Neural cell (in vitro differentiated cells): ENCODE measurements around the gene EOGT.

Experiments
- EP300 ChIP-seq: fragments of 450-650 bp; conservative IDR thresholded peaks from 2 replicates; pipeline ENCODE4 v1.6.1; 2014; ENCODE audit warnings: antibody characterized with exemption, mild to moderate bottlenecking, moderate library complexity; ENCODE audit not compliant: poor library complexity, severe bottlenecking
- EZH2 ChIP-seq: fragments of 200-600, 300-800 bp; shearing (Covaris generic), sonication (generic); IDR thresholded peaks from 2 replicates; pipeline ENCODE4 v1.6.1; 2014; ENCODE audit warnings: antibody characterized with exemption, low read length, borderline replicate concordance, mild to moderate bottlenecking; ENCODE audit not compliant: insufficient read depth, poor library complexity, severe bottlenecking
- MXI1 ChIP-seq: fragments of 450-650 bp; conservative IDR thresholded peaks from 2 replicates; pipeline ENCODE4 v1.6.1; 2014; ENCODE audit warnings: antibody characterized with exemption, mild to moderate bottlenecking; ENCODE audit not compliant: poor library complexity, severe bottlenecking
- POLR2AphosphoS5 ChIP-seq: IDR thresholded peaks from 2 replicates; pipeline ENCODE4 v1.6.1; 2012
- RAD21 ChIP-seq: fragments of 450-650 bp; conservative IDR thresholded peaks from 2 replicates; pipeline ENCODE4 v1.6.1; 2014; ENCODE audit warnings: antibody characterized with exemption, mild to moderate bottlenecking, moderate library complexity
- REST ChIP-seq: IDR thresholded peaks from 2 replicates; pipeline ENCODE4 v1.6.1; 2012; ENCODE audit warnings: borderline replicate concordance
- SMC3 ChIP-seq: fragments of 450-650 bp; conservative IDR thresholded peaks from 2 replicates; pipeline ENCODE4 v1.6.1; 2014; ENCODE audit warnings: antibody characterized with exemption, mild to moderate bottlenecking, moderate library complexity; ENCODE audit not compliant: poor library complexity
- TAF1 ChIP-seq: IDR thresholded peaks from 2 replicates; pipeline ENCODE4 v1.6.1; 2012; ENCODE audit warnings: low read depth
- TF ChIP-seq, protein P1 (sequence below): fragments of 450-650 bp; IDR thresholded peaks from 2 replicates; pipeline ENCODE4 v1.5.1; 2014; ENCODE audit warnings: antibody characterized with exemption, mild to moderate bottlenecking, moderate library complexity; ENCODE audit not compliant: poor library complexity, severe bottlenecking

GRCh38 chr3:69051756-69052471, 38.4 kb upstream of the EOGT start, which contains the start of gene TMF1:
- TF ChIP-seq, protein P1, sequence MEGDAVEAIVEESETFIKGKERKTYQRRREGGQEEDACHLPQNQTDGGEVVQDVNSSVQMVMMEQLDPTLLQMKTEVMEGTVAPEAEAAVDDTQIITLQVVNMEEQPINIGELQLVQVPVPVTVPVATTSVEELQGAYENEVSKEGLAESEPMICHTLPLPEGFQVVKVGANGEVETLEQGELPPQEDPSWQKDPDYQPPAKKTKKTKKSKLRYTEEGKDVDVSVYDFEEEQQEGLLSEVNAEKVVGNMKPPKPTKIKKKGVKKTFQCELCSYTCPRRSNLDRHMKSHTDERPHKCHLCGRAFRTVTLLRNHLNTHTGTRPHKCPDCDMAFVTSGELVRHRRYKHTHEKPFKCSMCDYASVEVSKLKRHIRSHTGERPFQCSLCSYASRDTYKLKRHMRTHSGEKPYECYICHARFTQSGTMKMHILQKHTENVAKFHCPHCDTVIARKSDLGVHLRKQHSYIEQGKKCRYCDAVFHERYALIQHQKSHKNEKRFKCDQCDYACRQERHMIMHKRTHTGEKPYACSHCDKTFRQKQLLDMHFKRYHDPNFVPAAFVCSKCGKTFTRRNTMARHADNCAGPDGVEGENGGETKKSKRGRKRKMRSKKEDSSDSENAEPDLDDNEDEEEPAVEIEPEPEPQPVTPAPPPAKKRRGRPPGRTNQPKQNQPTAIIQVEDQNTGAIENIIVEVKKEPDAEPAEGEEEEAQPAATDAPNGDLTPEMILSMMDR, result no peak
- TF ChIP-seq POLR2AphosphoS5, result peak; percentile 98
- TF ChIP-seq REST, result no peak
- TF ChIP-seq EZH2, result no peak
- peak; percentile 61 for TF ChIP-seq EP300
- no peak for TF ChIP-seq RAD21
- peak; percentile 90 for TF ChIP-seq MXI1
- peak; percentile 65 for TF ChIP-seq TAF1
- peak; percentile 27 for TF ChIP-seq SMC3
